Posterior vena cava (tissue), 2 donors: Measurements from ENCODE around the gene PLPP6. TPM values are rescaled to one million over a fixed set of nuclear protein-coding genes. Genes with fewer than 3 reads are reported as not detected.
"Not testable (repeated sequence)": the region's sequence is repeated elsewhere in the genome, so short reads cannot be mapped to it uniquely, and the experiment has no call there.

Source experiments
- DNase-seq: peaks from one replicate; pipeline ENCODE4 v3.0.0-alpha.2; 2020; ENCODE audit warnings: low spot score
- intact Hi-C, 2 donors: fragments of 100-400 bp; cut with DNase I; formaldehyde crosslinking; loops; one replicate each; pipeline versions ENCODE4 v1.14.1 to v1.14.2; 2022 to 2023
- total RNA-seq, 2 donors: library from RNA; stranded (reverse); fragmentation: NEBNext Ultra II Directional; extraction: Animal tissue kit (Norgen Biotek cat#: 25700); gene quantifications; one replicate each; pipeline ENCODE4 v1.2.1, GENCODE V29; 2021
- donor health status: DM: yes; HTN: yes; CAD: no.
- donor health status: DM: yes; HTN: yes; CAD: no.

PLPP6 gene
- total RNA-seq, 2 donors from 2014 or later = 4.3 to 4.9 TPM

DNA sequence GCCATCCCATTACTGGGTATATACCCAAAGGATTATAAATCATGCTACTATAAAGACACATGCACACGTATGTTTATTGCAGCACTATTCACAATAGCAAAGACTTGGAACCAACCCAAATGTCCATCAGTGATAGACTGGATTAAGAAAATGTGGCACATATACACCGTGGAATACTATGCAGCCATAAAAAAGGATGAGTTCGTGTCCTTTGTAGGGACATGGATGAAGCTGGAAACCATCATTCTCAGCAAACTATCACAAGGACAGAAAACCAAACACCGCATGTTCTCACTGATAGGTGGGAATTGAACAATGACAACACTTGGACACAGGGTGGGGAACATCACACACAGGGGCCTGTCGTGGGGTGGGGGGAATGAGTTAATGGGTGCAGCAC lies 1.4 kb upstream of the PLPP6 start:
- DNase-seq, intact Hi-C loops: not testable (repeated sequence)

DNA sequence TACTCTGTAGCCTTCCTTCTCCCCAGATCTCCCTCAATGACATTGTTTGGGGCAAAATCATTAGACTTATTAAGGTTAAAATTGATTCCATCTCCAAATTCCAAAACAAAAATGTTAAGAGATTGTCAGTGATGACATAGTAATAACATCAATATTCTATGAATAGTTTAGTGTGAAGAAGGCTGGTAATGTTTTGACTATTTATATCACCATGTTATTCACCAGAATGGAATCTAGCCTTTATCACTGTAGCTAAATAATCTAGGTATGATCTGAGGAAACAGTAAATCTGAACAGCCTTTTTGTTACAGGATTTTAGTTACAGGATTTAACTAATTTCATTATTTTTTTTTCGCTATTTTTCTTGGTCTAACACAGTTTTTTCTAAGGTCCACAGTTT lies 929 bp upstream of the PLPP6 start:
- DNase-seq = no peak
- intact Hi-C loops = no loop called here

DNA sequence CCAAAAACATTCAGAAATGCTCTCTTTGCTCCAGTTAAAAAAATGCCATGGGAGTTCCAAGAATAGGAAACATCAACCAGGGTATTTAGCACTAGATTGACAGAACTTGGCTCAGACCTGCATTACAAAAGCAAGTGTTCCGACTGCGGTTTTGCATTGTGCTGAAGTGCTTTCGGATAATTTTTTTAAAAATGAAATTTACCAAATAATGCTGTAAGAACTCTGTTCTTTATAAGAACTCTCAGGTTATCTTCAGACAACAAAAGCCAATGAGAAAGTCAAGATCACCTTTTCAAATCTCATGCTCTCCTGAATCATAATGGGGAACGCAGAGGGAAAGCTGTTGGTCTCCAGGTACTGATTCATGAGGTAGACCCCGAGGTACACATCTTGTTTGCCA lies 483 bp upstream of the PLPP6 start:
- DNase-seq = no peak
- intact Hi-C loops = no loop called here

GRCh38 chr9:4662989-4663792 lies 1.1 kb downstream of the PLPP6 start:
- intact Hi-C loops = no loop called here
- DNase-seq = no peak

DNA sequence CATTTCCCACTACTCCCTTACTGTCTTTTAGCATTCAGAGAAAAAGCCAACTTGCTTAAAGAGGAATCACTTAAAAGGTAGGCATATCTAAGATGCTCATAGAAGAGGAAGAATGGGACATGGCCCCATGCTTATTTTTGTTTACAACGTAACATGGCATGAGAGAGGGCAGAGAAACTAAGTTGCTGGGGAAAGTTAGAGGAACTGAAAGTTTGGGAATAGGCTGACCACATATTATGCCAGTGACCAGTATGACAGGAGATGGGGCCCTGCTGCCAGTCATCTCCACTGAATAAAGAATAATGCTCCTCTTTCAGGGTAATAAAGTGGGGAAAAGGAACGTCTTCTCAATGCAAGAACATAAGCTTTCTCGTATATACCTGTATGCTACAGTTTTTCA lies 1.9 kb downstream of the PLPP6 start:
- DNase-seq = no peak
- intact Hi-C loops = no loop called here

DNA sequence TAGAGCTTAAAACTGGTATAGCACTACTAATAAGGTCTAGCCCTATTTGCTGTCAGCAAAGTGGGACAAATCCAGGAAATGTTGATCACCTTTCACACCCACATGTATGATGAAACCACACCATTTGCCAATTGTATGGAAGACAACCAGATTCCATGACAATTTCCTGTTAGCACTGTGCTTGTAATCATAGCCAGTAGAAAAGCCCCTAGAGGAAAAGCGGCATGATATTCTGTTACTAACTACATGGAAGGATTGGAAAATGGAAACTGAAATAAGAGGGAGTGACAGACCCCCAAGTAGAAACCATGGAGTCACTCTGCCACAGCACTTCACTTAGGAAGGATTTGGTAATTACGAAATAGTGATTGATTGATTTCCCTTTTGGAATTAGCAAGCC lies 3.3 kb downstream of the PLPP6 start:
- DNase-seq = no peak
- intact Hi-C loops = no loop called here

DNA sequence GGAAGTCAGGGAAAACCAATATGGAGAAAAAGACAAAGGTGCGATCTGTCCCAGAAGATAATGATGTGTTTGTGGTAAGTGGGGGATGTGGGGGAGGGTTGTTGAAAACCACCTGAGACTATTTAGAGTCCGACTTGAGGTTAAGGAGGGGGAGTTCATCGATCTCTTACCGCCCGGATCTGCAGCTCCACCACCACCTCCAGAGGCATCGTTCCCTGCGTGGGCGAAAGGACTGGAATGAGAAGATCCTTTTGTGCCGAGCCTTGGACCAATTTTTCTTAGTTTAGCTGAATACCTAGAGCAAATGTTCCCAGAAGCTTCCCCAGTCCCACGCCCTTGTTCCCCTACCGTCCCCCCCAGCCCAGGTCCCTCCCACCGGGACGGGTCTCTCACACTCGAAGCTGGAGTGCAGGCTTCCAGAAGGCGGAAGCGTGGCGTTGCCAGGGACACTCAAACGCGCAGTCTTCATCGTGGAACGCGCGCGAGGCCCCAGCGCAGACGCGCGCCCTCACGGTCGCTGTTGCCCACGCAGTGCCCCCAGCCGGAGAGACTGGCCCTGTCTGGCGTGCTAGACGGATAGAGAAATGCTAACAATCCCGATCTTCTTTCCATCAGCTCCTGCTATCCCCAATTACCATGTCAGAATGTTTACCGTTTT lies 4.1 kb downstream of the PLPP6 start, which contains the start of gene SPATA6L:
TSS of gene SPATA6L (minus strand) at position 439 of the 658 bp plus-strand sequence. CDS start at position 209, 230 bp downstream.
- peak; percentile 91 for DNase-seq
- intact Hi-C loops = no loop called here

DNA sequence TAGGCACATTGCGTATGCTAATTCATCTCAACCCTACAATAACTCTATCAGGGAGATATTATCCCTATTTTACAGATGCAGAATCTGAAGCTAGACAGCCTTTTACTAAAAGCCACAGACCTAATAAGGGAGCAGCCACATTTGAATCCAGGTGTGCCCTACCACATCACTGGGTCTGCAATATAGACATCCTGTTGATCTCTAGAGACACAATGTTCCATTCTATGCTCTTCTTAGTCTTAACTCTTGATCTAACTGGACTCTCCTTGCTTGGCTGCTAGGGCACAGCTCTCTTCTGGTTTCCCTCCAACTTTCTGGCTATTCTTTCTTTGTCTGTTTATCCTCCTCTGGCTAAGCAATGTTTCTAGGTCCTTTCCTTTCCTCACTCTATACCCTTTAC lies 5.6 kb downstream of the PLPP6 start:
- intact Hi-C loops = no loop called here
- no peak for DNase-seq

- intact Hi-C loops = no loop called here
- no peak for DNase-seq
Measured at GRCh38 chr9:4668604-4669003, 6.5 kb downstream of the PLPP6 start.

GRCh38 chr9:4669890-4670289 lies 7.8 kb downstream of the PLPP6 start:
- intact Hi-C loops = no loop called here
- DNase-seq = no peak

- intact Hi-C loops = no loop called here
- no peak for DNase-seq
Measured at GRCh38 chr9:4670591-4670990, 8.5 kb downstream of the PLPP6 start.

GRCh38 chr9:4671737-4672136 lies 9.6 kb downstream of the PLPP6 start:
- DNase-seq = no peak
- intact Hi-C loops = no loop called here

DNA sequence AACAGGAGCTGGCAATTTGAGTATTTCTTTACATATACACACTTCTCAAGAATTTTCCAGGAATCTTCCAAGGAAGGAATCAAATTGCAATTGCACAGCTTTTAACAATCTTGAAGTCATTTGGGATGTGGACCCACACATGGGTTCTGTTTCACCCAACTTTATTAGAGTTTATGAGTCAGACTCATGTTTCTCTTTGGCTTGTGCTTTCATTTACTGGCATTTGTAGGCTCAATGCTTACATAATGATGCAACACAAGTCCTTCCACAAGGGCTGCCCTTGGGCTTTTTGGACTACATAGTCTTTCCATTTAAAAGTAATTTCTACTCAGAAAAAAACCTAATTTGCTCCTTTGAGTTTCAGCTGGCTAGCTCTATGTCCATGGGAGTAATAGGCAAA lies 12.7 kb downstream of the PLPP6 start:
- DNase-seq = no peak
- intact Hi-C loops = no loop called here

DNA sequence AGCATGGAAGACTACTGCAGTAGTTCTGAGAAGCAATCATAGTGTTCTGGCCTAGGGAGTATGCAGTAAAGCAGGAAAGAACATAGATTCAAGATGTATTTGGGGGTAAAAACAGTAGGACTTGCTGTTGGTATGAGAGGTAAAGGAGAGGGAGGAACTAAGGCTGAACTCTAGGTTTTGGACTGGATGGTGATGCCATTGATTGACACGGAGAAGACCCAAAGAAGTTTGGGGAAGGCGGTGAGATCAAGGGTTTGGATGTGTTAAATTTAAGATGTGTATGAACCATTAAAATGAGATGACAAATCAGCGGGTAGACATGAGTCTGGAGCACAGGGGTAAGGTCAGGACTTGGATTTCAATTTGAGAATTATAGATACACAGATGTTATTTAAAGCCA lies 15.3 kb downstream of the PLPP6 start:
- intact Hi-C loops = no loop called here
- DNase-seq = no peak

- DNase-seq = no peak
- intact Hi-C loops = no loop called here
Measured at GRCh38 chr9:4678679-4679267, 16.7 kb downstream of the PLPP6 start.

GRCh38 chr9:4679268-4680172 lies 17.4 kb downstream of the PLPP6 start, which contains the start of gene CDC37L1:
Gene CDC37L1, plus strand, starts transcription at chr9:4679569. Its CDS starts 199 bp downstream, at chr9:4679768.
- peak; percentile 100 for DNase-seq
- intact Hi-C loops = no loop called here

DNA sequence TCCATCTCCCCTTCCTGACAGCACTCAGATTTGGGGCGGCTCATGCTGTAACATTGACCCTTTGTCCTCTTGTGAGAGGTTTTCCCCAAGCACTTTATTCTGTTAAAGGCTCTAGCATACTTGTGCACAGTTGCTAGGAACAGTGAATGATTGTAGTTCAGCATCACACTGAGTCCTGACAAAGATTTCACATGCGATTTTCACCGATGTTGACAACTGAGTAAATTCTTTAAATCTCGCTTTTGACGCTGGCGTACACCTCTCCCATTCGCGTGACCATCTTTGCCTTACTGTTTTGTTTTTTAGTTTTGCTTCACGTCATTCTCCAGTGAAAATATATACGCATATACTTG lies 18.1 kb downstream of the PLPP6 start:
- DNase-seq = no peak
- intact Hi-C loops = no loop called here

DNA sequence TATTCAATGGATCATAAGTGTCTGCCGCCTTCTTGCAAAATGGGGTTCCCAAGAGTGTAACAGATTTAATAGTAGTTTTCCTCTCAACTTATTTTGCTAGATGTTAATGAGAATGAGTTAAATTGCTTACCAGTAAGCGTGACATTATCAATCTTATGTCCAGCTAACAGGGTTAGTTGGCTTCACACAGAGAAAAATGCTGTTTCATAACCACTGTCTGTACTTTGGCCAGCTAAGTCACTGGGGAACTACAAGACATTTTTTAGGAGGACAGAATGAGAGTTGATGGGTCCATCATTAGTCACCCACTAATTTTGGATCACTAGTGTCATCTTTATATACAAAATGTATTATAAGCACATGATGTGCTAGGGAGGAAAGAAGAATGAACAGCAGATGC lies 18.7 kb downstream of the PLPP6 start:
- intact Hi-C loops = no loop called here
- DNase-seq = no peak

DNA sequence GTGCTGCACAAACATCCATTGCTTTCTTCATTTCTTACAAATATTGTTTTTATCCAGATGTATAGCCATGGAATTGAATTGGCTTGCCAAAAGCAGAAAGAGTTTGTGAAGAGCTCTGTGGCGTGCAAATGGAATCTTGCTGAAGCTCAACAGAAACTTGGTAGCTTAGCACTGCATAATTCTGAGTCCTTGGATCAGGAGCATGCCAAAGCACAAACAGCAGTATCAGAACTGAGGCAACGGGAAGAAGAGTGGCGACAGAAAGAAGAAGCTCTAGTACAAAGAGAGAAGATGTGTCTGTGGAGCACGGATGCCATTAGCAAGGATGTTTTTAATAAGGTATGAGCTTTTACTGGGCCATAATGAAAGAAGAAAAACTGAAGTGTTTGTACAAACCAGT lies 22.7 kb downstream of the PLPP6 start:
- intact Hi-C loops = no loop called here
- no peak for DNase-seq

DNA sequence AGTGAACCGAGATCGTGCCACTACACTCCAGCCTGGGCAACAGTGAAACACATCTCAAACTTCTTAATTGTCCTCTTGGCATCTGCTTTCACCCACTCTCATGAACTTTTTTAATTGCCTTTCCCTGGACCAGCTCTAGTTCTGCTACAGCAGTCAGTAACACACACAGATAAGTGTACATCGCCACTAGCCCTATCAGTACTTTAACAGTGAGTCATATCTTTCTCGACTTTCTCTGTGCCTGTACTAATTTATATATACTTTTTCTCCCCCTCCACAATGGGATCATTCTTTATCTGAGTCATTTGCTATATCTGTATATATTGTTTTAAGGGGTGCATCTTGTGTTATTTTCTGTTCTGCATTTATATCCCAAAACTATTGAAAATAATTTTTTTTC lies 24.0 kb downstream of the PLPP6 start:
- intact Hi-C loops = no loop called here
- DNase-seq = no peak
